Stimulated activated naive CD8-positive, alpha-beta T cell treated with anti-CD3 and anti-CD28 coated beads, Interleukin-15, Interleukin-2, amounts not matched to agents 100 ng/mL and 50 ng/mL, for 24 hours (primary cell): ENCODE measurements around the gene PAIP2.
"Not testable (repeated sequence)": the region's sequence is repeated elsewhere in the genome, so short reads cannot be mapped to it uniquely, and the experiment has no call there.

Experiments
- H3K27ac Mint-ChIP-seq: one replicate; pipeline ENCODE4 v1.8.0; 2021; ENCODE audit warnings: mild to moderate bottlenecking, mixed read lengths
- H3K27me3 Mint-ChIP-seq: one replicate; pipeline ENCODE4 v1.8.0; 2021; ENCODE audit warnings: mixed read lengths
- H3K36me3 Mint-ChIP-seq: one replicate; pipeline ENCODE4 v1.8.0; 2021; ENCODE audit warnings: low read depth, mixed read lengths
- H3K4me1 Mint-ChIP-seq: one replicate; pipeline ENCODE4 v1.8.0; 2021; ENCODE audit warnings: low read depth, mixed read lengths
- H3K4me3 Mint-ChIP-seq: one replicate; pipeline ENCODE4 v1.8.0; 2021; ENCODE audit warnings: mild to moderate bottlenecking, mixed read lengths
- H3K9me3 Mint-ChIP-seq: one replicate; pipeline ENCODE4 v1.8.0; 2021; ENCODE audit warnings: mixed read lengths

PAIP2 gene

DNA sequence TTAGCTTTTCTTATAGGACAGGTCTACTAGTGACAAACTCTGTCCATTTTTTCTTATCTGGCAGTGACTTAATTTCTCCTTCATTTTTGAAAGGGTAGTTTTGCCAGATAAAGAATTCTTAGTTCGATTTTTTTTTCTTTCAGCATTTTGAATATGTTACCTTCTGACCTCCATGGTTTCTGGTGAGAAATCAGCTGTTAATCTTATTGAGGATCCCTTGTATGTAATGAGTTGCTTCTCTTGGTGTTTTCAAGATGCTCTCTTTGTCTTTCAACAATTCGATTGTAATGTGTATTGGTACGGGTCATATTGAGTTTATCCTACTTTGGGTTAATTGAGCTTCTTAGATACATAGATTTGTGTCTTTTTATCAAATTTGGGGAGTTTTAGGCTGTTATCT is 12.5 kb downstream of the PAIP2 start:
- no peak overlapping the region for H3K27ac Mint-ChIP-seq
- no peak overlapping the region for H3K4me3 Mint-ChIP-seq
- H3K36me3 Mint-ChIP-seq: peaks cover 21% of the 10 kb centered on the region
- peaks cover 34% of the 10 kb centered on the region for H3K4me1 Mint-ChIP-seq
- no peaks in the 10 kb centered on the region for H3K27me3 Mint-ChIP-seq
- H3K9me3 Mint-ChIP-seq: no peaks in the 10 kb centered on the region

DNA sequence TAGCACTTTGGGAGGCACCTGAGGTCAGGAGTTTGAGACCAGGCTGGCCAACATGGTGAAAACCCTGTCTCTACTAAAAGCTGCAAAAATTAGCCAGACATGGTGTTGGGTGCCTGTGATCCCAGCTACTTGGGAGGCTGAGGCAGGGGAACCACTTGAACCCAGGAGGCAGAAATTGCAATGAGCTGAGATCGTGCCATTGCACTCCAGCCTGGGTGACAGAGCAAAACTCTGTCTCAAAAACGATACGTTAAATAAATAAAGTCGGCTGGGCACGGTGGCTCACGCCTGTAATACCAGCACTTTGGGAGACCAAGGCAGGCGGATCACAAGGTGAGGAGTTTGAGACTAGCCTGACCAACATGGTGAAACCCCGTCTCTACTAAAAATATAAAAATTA is 14.2 kb downstream of the PAIP2 start:
- peaks cover 21% of the 10 kb centered on the region for H3K36me3 Mint-ChIP-seq
- peaks cover 34% of the 10 kb centered on the region for H3K4me1 Mint-ChIP-seq
- not testable (repeated sequence) for H3K4me3 Mint-ChIP-seq, H3K27me3 Mint-ChIP-seq, H3K27ac Mint-ChIP-seq, H3K9me3 Mint-ChIP-seq

DNA sequence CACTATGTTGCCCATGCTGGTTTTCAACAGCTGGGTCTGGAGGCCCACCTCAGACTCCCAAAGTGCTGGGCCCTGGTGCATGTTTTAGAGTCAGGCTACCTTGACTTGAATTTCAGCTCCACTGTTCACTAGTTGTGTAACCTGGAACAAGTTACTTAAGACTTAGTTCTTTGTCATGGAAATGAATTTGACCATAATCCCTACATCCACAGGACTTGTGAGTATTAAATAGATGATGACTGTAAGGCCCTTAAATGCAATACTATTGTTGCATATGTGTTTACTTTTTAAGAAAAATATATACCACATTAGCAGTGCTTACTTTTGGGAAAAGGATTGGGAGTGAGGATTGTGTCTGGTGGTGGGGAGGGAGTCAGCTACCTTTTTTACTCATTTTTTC is 16.4 kb downstream of the PAIP2 start:
- Mint-ChIP-seq H3K27ac (no peak overlapping the region), H3K4me1 (peaks cover 33% of the 10 kb centered on the region), H3K27me3 (no peaks in the 10 kb centered on the region)

DNA sequence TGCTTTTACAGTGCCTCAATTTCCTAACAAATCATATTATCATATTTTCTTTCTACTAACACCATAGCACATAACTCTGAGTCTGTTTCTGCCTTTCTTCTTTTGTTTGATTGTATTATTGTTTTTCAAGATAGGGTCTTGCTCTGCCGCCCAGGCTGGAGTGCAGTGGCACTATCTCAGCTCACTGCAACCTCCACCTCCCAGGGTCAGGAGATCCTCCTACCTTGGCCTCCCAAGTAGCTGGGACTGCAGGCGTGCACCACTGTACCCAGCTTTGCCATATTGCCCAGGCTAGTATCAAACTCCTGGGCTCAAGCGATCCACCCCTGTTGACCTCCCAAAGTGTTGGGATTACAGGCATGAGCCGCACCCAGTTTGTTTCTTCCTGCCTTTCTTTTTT is 18.7 kb downstream of the PAIP2 start:
- H3K27ac Mint-ChIP-seq: no peak overlapping the region
- H3K27me3 Mint-ChIP-seq: no peaks in the 10 kb centered on the region
- H3K36me3 Mint-ChIP-seq: peaks cover 34% of the 10 kb centered on the region
- H3K4me1 Mint-ChIP-seq: peaks cover 35% of the 10 kb centered on the region
- no peak overlapping the region for H3K4me3 Mint-ChIP-seq
- no peaks in the 10 kb centered on the region for H3K9me3 Mint-ChIP-seq

More for the DNA sequence above, 16.4 kb downstream of the PAIP2 start:
- Mint-ChIP-seq H3K9me3 (no peaks in the 10 kb centered on the region), H3K36me3 (peaks cover 26% of the 10 kb centered on the region), H3K4me3 (no peak overlapping the region)

DNA sequence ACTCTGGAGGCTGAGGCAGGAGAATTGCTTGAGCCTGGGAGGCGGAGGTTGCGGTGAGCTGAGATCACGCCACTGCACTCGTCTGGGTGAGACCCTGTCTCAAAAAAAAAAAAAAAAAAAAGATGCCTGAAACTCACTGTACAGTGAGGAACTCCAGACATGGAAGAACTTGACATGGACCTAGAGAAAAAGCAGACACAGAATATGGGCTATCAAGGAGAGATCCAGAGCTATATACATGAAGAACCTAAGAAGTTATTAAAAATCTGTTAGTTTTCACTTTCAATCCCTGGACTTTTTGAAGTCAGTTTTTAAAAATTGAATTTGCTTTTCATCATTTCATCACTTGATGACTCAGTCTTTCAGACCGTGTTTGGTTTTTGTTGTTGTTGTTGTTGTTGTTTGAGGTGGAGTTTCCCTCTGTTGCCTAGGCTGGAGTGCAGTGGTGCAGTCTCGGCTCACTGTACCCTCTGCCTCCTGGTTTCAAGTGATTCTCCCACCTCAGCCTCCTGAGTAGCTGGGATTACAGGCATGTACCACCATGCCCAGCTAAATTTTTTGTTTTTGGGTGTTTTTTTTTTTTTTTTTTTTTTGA is 20.3 kb downstream of the PAIP2 start:
- Mint-ChIP-seq H3K27me3 (no peaks in the 10 kb centered on the region), H3K9me3 (no peaks in the 10 kb centered on the region), H3K36me3 (peaks cover 34% of the 10 kb centered on the region), H3K4me1 (peaks cover 33% of the 10 kb centered on the region), H3K4me3 (no peak overlapping the region), H3K27ac (no peak overlapping the region)

DNA sequence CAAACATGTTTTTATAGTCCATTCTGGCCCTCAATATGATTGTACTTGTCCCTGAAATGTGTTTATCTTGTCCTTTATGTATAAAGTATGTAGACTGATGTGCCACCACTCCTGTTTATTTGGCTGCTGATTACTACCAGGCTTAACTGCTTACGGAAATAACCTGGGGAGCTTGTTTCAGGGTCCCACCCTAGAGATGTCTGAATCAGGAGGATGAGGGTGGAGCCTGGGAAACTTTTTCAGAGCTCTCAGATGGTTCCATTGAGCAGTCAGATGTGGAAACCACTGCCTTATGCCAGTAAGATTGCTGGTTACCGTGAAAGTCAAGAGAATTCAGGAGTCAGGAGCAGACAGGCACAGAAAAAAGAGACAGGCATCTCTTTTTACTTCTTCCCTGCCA is 22.3 kb downstream of the PAIP2 start:
- H3K36me3 Mint-ChIP-seq: peaks cover 32% of the 10 kb centered on the region
- no peaks in the 10 kb centered on the region for H3K9me3 Mint-ChIP-seq
- peak overlapping the region; percentile 32 for H3K27ac Mint-ChIP-seq
- no peak overlapping the region for H3K4me3 Mint-ChIP-seq
- no peaks in the 10 kb centered on the region for H3K27me3 Mint-ChIP-seq
- H3K4me1 Mint-ChIP-seq: peaks cover 21% of the 10 kb centered on the region

DNA sequence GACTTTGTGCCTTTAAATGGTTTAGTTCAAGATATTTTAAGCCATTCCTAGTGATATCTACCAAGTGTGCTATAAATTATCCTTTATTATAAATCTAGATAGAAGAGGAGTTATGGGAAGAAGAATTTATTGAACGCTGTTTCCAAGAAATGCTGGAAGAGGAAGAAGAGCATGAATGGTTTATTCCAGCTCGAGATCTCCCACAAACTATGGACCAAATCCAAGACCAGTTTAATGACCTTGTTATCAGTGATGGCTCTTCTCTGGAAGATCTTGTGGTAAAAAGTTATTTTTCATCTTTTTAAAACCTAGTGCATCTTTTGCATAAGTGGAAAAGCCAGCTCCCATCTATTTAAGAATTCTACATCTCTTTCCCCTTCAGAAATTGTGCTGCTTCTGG is 22.8 kb downstream of the PAIP2 start:
- Mint-ChIP-seq H3K27ac (peak overlapping the region; percentile 13), H3K4me3 (no peak overlapping the region), H3K36me3 (peaks cover 35% of the 10 kb centered on the region), H3K9me3 (no peaks in the 10 kb centered on the region), H3K4me1 (peaks cover 21% of the 10 kb centered on the region), H3K27me3 (no peaks in the 10 kb centered on the region)

DNA sequence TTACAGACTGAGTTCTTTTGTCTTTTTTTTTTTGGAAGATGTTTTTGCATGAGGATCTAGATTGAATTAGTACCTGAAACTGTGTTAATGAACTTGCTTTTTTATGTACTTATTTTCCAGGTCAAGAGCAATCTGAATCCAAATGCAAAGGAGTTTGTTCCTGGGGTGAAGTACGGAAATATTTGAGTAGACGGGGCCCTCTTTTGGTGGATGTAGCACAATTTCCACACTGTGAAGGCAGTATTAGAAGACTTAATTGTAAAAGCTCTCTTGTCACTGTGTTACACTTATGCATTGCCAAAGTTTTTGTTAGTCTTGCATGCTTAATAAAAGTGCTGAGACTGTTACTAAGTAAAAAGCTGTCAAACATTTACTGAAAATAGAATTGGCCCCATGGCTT is 27.0 kb downstream of the PAIP2 start:
- Mint-ChIP-seq H3K36me3 (peaks cover 36% of the 10 kb centered on the region), H3K4me3 (no peak overlapping the region), H3K4me1 (peaks cover 20% of the 10 kb centered on the region), H3K9me3 (no peaks in the 10 kb centered on the region), H3K27me3 (no peaks in the 10 kb centered on the region), H3K27ac (peak overlapping the region; percentile 77)

DNA sequence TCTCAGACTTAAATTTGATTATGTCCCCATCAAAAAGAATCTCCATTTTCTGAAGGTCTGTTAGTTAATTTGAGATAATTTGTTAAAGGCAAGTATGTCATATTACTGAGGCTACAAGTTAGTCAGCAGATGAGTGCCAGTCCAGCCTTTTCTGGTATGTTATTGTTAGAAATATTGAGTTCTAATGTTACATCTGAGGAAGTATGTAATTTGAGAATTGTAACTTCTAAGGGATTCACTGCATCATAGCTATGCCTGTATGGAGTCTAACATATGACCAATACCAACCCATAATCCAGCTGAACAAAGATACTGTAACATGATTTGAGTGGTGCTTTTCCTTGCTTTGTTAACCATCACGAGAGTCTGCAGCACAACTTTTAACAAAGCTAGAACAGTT is 27.5 kb downstream of the PAIP2 start:
- Mint-ChIP-seq H3K4me3 (no peak overlapping the region), H3K36me3 (peaks cover 31% of the 10 kb centered on the region), H3K27ac (no peak overlapping the region), H3K27me3 (no peaks in the 10 kb centered on the region), H3K4me1 (peaks cover 14% of the 10 kb centered on the region), H3K9me3 (no peaks in the 10 kb centered on the region)

DNA sequence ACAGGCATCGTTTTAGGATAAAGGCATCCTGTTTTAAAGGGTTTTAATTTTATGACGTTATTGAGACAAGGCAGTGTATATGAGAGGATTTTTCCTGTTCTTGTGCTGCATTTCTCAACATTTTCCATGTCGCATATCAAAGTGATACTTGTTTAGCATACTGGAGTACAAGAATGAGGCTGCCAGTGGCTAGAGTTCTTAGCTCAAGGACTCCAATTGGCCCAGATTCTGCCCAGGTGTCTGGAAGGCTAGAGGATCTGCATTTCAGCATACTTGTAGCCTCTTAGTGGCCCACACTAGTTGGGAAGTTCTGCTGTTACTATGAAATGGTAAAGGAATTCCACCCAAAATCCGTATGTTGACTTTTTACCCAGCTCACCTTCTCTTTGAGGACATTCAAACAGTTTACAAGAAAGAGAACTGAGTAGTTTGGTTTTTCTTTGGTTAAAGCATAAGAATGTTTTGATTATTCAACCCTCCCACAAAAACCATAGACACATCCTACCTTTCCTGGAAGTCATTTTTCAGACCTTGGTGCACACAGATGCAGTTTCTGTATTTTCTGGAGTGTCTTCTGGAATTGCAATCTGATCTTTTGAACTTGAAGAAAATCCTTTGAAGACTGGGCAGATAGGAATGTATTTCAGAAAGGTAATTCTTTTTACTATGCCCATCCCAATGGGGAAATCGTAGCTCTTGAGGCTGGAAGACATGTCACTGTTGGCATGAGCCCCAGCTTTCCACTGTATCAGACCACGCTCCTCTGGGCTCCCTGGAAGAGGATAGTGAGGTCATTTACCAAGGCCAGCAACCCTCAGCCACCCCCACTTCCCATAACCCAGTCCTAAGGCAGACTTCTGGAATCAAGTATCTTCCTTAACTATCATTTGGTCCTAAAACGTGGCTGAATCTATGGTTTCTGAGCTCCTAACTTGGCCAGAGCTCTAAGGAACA is 30.1 kb downstream of the PAIP2 start:
- peak overlapping the region; percentile 24 for H3K27ac Mint-ChIP-seq
- peaks cover 14% of the 10 kb centered on the region for H3K4me1 Mint-ChIP-seq
- H3K4me3 Mint-ChIP-seq: no peak overlapping the region
- peaks cover 21% of the 10 kb centered on the region for H3K36me3 Mint-ChIP-seq
- no peaks in the 10 kb centered on the region for H3K27me3 Mint-ChIP-seq
- no peaks in the 10 kb centered on the region for H3K9me3 Mint-ChIP-seq

DNA sequence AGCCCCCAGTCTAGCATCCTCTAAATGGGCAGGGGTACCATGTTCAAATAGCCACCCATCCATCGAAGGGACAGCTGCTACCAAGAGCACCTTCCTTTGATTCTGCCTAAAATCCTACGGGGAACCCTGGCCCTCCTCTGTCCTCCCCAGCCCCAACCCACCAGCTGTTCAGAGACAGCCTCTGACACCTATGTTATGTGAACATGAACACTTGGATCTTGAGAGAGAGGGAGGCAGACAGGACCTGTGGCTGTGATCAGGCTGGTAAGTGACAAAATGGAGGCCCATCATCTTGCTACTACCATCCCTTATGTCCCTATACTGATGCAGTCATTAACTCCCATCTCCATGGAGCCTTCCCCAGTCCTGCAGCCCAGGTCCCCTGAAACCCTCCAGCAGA is 33.3 kb downstream of the PAIP2 start:
- Mint-ChIP-seq H3K4me1 (peaks cover 14% of the 10 kb centered on the region), H3K9me3 (no peaks in the 10 kb centered on the region), H3K27ac (no peak overlapping the region), H3K27me3 (no peaks in the 10 kb centered on the region), H3K4me3 (no peak overlapping the region), H3K36me3 (peaks cover 11% of the 10 kb centered on the region)

DNA sequence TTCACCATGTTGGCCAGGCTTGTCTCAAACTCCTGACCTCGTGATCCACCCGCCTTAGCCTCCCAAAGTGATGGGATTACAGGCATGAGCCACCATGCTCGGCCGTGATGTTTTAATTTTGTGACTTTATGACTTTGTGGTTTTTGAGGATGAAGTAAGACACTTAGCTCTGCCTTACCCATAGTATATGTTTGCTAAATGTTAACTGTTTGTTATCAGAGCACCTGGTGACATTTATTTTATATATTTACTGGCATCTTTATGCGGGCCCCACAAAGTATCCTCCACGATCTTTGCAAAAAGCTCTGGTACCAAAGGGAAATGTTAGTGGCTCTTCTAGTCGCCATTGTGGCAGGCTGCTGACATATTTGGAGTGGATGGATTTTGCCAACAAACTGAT is 34.7 kb downstream of the PAIP2 start:
- H3K36me3 Mint-ChIP-seq: peaks cover 8% of the 10 kb centered on the region
- H3K27ac Mint-ChIP-seq: no peak overlapping the region
- no peaks in the 10 kb centered on the region for H3K9me3 Mint-ChIP-seq
- H3K4me1 Mint-ChIP-seq: peaks cover 10% of the 10 kb centered on the region
- H3K4me3 Mint-ChIP-seq: no peak overlapping the region
- H3K27me3 Mint-ChIP-seq: no peaks in the 10 kb centered on the region

DNA sequence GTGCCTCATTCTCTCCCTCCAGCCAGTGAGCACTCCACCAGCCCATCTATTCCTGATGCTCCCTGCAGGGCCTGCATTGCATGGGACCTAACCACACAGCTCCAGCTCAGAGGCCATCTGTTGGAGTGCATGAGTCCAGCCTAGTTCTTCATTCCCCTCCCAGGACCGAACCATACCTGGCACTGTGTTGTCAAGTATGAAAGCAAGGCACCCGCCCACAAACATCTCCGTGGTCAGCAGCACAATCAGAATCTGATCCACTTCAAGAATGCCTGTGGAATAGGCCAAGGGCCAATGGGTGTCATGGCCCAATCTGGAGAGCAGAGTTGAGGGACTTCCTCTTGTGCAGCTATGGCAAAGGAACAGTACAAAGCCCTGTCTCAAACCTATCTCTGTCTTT is 35.6 kb downstream of the PAIP2 start:
- Mint-ChIP-seq H3K4me3 (no peak overlapping the region), H3K4me1 (peaks cover 1% of the 10 kb centered on the region), H3K9me3 (no peaks in the 10 kb centered on the region), H3K27ac (no peak overlapping the region), H3K27me3 (no peaks in the 10 kb centered on the region), H3K36me3 (peaks cover 1% of the 10 kb centered on the region)

DNA sequence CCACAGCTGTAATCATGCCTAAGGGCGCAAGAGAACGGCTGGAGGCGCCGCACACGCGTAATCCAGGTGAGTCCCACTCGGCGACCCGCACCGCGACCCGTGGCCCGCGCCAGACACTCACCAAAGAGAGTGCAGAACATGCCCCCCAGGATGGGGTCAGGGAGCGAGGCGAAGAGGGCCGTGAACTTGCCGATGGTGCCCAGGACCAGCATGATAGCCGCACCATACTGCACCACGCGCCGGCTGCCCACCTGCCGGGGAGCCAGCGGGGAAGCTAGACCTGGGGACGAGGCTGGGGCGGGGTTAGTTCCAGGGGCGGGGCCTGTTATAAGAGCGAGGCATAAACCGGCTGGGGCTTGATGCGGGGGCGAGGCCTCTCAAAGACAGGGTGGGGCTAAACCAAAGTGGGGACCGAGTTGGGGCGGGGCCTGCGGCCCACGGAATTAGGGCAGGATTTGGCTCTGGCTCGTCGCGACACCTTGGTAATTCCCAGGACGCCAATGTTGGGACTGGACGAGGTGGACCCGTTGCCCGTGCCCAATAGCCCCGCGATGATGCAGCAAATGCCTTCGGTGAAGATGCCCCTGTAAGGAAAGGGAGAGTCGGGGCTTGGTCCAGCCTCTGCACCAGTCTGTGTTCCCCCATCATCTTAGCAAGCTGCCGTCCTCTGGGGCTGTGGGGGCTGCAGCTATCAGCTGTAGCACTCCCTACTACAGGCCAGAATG is 36.6 kb downstream of the PAIP2 start:
- Mint-ChIP-seq H3K27ac (no peak overlapping the region), H3K27me3 (no peaks in the 10 kb centered on the region), H3K4me1 (no peaks in the 10 kb centered on the region), H3K4me3 (no peak overlapping the region), H3K9me3 (no peaks in the 10 kb centered on the region), H3K36me3 (no peaks in the 10 kb centered on the region)

DNA sequence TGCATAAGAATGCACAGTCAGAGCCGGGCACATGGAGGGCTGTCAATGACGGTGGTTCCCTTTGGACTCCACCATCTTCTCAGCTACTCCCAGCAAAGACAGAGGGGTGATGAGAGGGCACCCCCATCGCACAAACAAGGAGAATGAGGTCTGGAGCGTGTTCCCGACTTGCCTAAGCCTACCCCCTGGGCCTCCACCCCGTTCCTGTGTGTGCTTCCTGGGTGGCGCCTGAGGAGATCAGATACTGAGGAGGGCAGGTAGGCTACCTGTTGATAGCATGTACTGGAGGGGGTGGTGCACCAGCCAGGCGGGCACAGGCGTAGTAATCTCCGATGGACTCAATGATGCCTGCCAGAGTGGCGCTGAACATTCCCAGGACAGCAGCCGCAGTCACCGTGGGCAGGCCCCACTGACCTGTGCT is 37.3 kb downstream of the PAIP2 start:
- Mint-ChIP-seq H3K4me1 (no peaks in the 10 kb centered on the region), H3K9me3 (no peaks in the 10 kb centered on the region), H3K27ac (no peak overlapping the region), H3K27me3 (no peaks in the 10 kb centered on the region), H3K4me3 (no peak overlapping the region), H3K36me3 (no peaks in the 10 kb centered on the region)
